Mucosa of rectum (tissue), 2 donors: ENCODE results near the gene ZNF821.

Source experiments
- H3K27ac ChIP-seq, 2 donors: one replicate each; pipeline ENCODE4 v1.7.0; 2013; ENCODE audit warnings: inconsistent platforms in 2 of 2, low read depth in 2 of 2, low read length in 2 of 2
- H3K27me3 ChIP-seq, 2 donors: one replicate each; pipeline ENCODE4 v1.7.0; 2013; ENCODE audit warnings: low read length in 2 of 2; ENCODE audit not compliant: control insufficient read depth in 2 of 2, insufficient read depth in 2 of 2
- H3K36me3 ChIP-seq, 2 donors: one replicate each; pipeline ENCODE4 v1.7.0; 2013; ENCODE audit warnings: low read length in 2 of 2; ENCODE audit not compliant: control insufficient read depth in 2 of 2, insufficient read depth in 2 of 2
- H3K4me1 ChIP-seq, 2 donors: one replicate each; pipeline ENCODE4 v1.7.0; 2013; ENCODE audit warnings: low read length in 2 of 2, mild to moderate bottlenecking in 1 of 2; ENCODE audit not compliant: control insufficient read depth in 2 of 2, insufficient read depth in 2 of 2
- H3K4me3 ChIP-seq, 2 donors: one replicate each; pipeline ENCODE4 v1.7.0; 2013; ENCODE audit warnings: low read length in 2 of 2
- H3K9ac ChIP-seq, 2 donors: one replicate each; pipeline ENCODE4 v1.7.0; 2013; ENCODE audit warnings: low read length in 2 of 2, low read depth in 1 of 2, mild to moderate bottlenecking in 1 of 2
- H3K9me3 ChIP-seq, 2 donors: one replicate each; pipeline ENCODE4 v1.7.0; 2013; ENCODE audit warnings: low read length in 2 of 2; ENCODE audit not compliant: control insufficient read depth in 2 of 2
- donor health status: healthy.
- donor health status: Normal muscosa, but diverticular disease.

The ZNF821 gene

DNA sequence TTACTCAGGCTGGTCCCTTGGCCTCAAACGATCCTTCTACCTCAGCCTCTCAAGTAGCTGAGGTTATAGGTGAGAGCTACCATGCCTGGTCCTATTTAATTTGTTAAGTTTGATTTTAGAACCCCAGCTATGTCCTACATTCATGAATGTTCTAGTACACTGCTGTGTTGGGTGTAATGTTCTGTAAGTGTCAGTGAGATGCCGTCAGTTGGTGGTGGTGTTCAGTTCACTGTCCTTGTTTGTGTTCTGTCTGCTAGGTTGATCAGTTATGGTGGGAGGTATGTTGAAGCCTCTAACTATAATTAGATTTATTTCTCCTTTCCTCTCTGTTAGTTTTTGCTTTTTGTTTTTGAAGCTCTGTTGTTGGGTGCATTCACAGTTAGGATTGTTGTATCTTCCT lies 19.6 kb upstream of the ZNF821 start:
- Histone ChIP-seq H3K4me3 (no peak overlapping the region), H3K36me3 (peaks cover 0 to 4% of the 10 kb centered on the region in 2 donors), H3K9me3 (no peaks in the 10 kb centered on the region), H3K9ac (no peak overlapping the region), H3K27me3 (no peaks in the 10 kb centered on the region), H3K4me1 (peaks cover 3 to 6% of the 10 kb centered on the region in 2 donors), H3K27ac (no peak overlapping the region)

DNA sequence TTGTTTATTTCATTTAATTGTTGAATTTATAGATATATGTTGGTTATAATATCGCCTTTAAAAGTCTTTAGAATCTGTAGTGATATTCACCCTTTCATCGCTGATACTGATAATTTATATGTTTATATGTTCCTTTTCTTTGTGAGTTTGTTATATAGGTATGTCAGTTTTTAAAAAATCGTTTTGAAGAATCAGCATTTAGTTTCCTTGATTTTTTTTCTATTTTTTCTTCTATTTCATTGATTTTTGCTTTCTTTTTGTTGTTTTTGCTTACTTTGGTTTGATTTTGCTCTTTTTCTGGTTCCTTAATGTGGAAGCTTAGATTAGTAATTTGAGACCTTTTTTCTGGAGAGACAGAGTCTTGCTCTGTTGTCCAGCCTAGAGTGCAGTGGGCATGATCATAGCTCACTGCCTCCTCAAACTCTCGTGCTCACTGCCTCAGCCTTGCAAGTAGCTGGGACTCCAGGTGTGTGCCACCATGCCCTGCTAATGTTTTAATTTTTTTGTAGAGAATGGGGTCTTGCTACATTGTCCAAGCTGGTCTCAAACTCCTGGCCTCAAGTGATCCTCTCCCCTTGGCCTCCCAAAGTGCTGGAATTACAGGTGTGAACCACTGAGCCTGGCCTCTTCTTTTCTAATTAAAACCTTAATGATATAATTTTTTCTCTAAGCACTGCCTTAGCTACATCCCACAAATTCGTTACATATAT lies 18.8 kb upstream of the ZNF821 start:
- Histone ChIP-seq H3K9me3 (no peaks in the 10 kb centered on the region), H3K27ac (no peak overlapping the region)

DNA sequence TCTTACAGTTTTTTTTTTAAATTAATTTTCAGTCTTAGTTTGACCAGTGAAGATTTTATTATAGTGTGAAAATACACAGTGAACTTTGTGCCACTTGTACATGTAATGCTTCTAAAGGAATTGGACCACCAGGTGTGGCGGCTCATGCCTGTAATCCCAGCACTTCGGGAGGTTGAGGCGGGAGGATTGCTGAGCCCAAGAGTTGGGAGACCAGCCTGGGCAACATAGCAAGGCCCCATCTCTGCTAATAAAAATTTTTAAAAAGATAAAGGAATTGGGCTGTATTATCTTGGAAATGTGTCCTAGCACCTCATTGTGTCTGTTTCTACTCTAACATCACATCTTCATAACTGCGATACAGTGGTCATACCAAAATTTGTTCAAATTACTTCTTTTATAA lies 15.2 kb upstream of the ZNF821 start:
- peaks cover 10 to 15% of the 10 kb centered on the region in 2 donors for H3K4me1 ChIP-seq
- peaks cover 0 to 3% of the 10 kb centered on the region in 2 donors for H3K36me3 ChIP-seq
- H3K9ac ChIP-seq: no peak overlapping the region
- H3K4me3 ChIP-seq: no peak overlapping the region
- H3K27me3 ChIP-seq: no peaks in the 10 kb centered on the region
- no peak overlapping the region for H3K27ac ChIP-seq
- H3K9me3 ChIP-seq: no peaks in the 10 kb centered on the region

More for the DNA sequence above, 18.8 kb upstream of the ZNF821 start:
- Histone ChIP-seq H3K4me1 (peaks cover 3 to 6% of the 10 kb centered on the region in 2 donors), H3K27me3 (no peaks in the 10 kb centered on the region), H3K36me3 (peaks cover 0 to 3% of the 10 kb centered on the region in 2 donors), H3K9ac (no peak overlapping the region), H3K4me3 (no peak overlapping the region)

DNA sequence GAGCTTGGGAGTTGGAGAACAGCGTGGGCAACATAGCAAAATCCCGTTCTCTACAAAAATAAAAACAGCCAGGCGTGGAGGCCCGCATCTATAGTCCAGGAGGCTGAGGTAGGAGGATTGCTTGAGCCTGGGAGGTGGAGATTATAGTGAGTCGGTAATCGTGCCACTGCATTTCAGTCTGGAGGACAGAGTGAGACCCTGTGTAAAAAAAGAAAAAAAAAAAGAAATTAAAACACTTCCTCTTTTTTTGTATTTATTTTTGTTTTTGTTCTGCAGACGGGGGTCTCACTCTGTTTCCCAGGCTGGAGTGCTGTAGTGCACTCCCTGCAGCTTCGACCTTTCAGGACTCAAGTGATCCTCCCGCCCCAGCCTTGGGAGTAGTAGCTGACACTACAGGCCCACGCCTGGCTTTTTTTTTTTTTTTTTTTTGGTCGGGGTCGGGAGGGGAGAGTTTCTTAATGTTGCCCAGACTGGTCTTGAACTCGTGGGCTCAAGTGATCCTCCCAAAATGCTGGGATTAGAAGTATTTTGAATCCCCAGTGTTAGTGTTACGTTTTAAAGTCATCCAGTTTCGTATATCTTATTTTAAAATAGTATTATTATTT lies 12.9 kb upstream of the ZNF821 start:
- Histone ChIP-seq H3K27me3 (no peaks in the 10 kb centered on the region), H3K27ac (peak overlapping the region in 1 of 2 donors; percentile 8), H3K9ac (peak overlapping the region; percentile 99 to 100), H3K4me3 (peak overlapping the region; percentile 89 to 99), H3K4me1 (peaks cover 11 to 12% of the 10 kb centered on the region in 2 donors), H3K36me3 (no peaks in the 10 kb centered on the region), H3K9me3 (no peaks in the 10 kb centered on the region)

DNA sequence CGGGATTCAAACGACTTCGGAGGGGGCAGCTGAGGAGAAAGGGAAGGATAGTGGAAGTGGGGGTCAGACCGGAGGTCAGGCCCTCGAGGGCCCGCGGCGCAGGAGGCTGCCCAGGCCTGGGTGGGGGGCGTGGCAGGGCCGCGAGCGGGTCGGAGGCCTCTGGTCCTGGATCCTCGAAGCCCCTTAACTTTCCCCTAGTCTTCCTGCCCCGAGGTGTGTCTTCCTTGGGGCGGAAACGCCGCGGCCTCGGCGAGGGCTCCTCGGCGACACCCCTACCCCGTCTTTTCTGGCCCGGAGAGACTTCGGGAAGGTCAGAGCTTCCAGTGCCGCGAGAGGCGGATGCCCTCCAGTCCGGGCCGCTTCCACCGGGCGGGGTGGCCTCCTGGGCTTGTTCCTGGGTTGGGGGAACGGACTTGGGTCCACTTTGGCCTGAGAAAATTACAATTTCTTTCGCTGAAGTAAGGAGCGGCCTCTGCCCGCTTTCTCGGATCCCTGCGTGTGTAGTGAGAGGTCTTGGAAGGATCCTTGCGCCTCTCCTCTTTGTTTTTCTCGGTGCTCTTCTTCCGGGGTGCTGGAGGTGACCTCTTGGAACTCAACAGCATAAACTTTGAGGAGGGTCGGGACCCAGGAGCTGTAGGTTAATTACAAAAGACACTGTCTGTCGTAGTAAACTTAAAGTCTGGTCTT lies 11.8 kb upstream of the ZNF821 start:
- H3K9me3 ChIP-seq: no peaks in the 10 kb centered on the region
- H3K27ac ChIP-seq: peak overlapping the region; percentile 99 to 100
- H3K27me3 ChIP-seq: no peaks in the 10 kb centered on the region
- peak overlapping the region; percentile 99 to 100 for H3K9ac ChIP-seq
- H3K4me3 ChIP-seq: peak overlapping the region; percentile 89 to 99
- H3K36me3 ChIP-seq: no peaks in the 10 kb centered on the region
- H3K4me1 ChIP-seq: peaks cover 11 to 12% of the 10 kb centered on the region in 2 donors

DNA sequence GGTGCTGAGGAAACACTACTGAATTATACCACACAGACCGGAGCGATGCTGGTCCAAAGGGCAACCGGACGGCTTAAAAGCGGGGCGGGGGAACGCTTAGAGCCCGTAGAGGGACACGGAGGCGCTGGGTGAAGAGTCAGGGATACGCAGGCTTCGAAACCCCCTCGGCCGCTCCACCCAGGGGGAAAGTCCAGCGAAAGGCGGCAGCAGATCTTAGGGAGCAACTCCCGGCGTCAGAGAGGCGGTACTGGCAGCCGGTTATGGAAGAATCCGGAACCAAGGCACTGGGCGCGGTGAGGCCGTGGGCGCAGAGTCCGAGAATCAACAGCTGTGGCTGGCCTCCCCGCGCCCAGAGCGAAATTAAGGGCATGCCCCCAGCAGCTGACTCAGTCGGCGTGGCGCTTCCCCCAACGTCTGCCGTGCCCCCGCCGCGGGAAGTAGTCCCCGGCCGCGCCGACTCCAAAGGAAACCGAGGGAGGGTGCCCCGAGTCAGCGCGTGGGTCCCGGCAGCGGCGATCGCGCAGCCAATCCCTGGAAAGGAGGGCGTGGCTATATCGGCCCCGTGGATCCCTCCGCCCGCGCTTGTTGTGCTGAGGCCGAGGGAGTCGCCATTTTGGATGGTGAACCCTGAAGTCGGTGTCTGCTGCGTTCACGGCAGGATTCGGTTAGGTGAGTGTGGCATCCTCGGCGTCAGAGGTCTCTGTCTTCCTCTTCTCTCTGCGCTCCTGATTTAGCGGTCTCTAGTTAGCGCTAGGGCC lies 11.1 kb upstream of the ZNF821 start, which contains the start of gene IST1:
Gene IST1 (plus strand): TSS at position 611 of the 758 bp plus-strand sequence. CDS start 20,110 bp downstream, outside the sequence.
- peak within 1 kb of the TSS; percentile 89 to 99 for H3K4me3 ChIP-seq
- peaks cover 9 to 12% of the 10 kb centered on the region in 2 donors for H3K4me1 ChIP-seq
- H3K9ac ChIP-seq: peak within 1 kb of the TSS; percentile 99 to 100
- H3K27me3 ChIP-seq: no peaks in the 10 kb centered on the region
- H3K27ac ChIP-seq: peak within 1 kb of the TSS; percentile 99 to 100
- H3K36me3 ChIP-seq: no peaks in the 10 kb centered on the region
- no peaks in the 10 kb centered on the region for H3K9me3 ChIP-seq

DNA sequence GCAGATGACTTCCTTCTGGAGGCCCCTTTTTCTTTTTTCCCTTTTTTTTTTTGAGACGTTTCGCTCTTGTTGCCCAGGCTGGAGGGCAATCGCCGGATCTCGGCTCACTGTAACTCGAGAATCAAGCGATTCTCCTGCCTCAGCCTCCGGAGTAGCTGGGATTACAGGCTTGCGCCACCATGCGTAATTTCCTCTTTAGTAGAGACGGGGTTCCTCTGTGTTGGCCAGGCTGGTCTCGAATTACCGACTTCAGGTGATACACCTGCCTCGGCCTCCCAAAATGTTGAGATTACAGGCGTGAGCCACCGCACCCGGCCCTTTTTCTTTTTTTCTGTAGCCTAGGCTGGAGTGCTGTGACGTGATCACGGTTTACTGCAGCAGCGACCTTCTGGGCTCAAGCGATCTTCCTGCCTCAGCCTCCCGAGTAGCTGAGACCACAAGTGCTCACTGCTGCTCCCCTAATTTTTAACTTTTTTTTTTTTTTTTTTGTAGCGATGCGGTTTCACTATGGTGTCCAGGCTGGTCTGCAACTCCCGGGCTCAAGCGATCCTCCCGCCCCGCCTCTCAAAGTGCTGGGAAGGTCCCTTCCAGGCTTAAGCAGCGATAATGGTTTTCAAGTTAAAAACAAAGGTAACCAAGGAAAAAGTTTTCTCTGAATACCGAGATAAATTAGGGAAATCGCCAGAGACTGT lies 10.4 kb upstream of the ZNF821 start:
- H3K4me3 ChIP-seq: peak overlapping the region; percentile 89 to 99
- H3K9ac ChIP-seq: peak overlapping the region; percentile 78 to 100
- H3K4me1 ChIP-seq: peaks cover 9 to 13% of the 10 kb centered on the region in 2 donors
- H3K27ac ChIP-seq: peak overlapping the region; percentile 99 to 100
- no peaks in the 10 kb centered on the region for H3K9me3 ChIP-seq
- no peaks in the 10 kb centered on the region for H3K27me3 ChIP-seq
- no peaks in the 10 kb centered on the region for H3K36me3 ChIP-seq

DNA sequence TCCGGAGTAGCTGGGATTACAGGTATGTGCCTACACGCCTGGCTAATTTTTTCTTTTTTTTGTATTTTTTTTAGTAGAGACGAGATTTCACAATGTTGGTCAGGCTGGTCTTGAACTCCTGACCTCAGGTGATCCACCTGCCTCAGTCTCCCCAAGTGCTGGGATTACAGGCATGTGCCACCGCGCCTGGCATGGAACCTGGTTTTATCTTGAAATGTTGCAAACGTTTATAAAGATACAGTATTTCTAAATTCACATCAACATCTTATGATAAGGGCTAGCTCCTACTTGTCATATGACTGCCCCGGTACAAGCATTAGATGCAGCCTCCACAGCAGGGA lies 9.9 kb upstream of the ZNF821 start:
- Histone ChIP-seq H3K9me3 (no peaks in the 10 kb centered on the region), H3K9ac (peak overlapping the region; percentile 78 to 100)

DNA sequence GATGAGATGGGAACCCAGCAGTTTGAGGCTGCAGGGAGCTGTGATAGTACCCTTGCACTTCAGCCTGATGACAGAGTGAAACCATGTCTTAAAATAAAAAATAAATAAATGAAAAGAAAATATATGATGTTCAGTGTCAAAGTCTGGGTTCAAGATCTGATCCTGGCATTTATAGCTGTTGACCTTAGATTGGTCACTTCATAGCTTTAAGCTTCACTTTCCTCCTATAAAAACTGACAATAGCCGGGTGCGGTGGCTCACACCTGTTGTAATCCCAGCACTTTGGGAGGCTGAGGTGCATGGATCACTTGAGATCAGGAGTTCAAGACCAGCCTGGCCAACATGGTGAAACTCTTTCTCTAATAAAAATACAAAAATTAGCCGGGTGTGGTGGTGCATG lies 5.2 kb upstream of the ZNF821 start:
- Histone ChIP-seq H3K27ac (peak overlapping the region in 1 of 2 donors; percentile 15), H3K36me3 (no peaks in the 10 kb centered on the region), H3K4me1 (peaks cover 3 to 15% of the 10 kb centered on the region in 2 donors), H3K9ac (no peak overlapping the region), H3K4me3 (no peak overlapping the region), H3K27me3 (no peaks in the 10 kb centered on the region), H3K9me3 (no peaks in the 10 kb centered on the region)

More for the DNA sequence above, 9.9 kb upstream of the ZNF821 start:
- H3K4me1 ChIP-seq: peaks cover 9 to 15% of the 10 kb centered on the region in 2 donors
- peak overlapping the region; percentile 89 to 99 for H3K4me3 ChIP-seq
- H3K27me3 ChIP-seq: no peaks in the 10 kb centered on the region
- H3K36me3 ChIP-seq: no peaks in the 10 kb centered on the region
- peak overlapping the region; percentile 99 to 100 for H3K27ac ChIP-seq
